SK-N-SH (cell line): ENCODE measurements around the gene ACTR2. TPM values are rescaled to one million over a fixed set of nuclear protein-coding genes. Genes with fewer than 3 reads are reported as not detected.

Source experiments
- CTCF ChIA-PET: fragments of 300-600, 350-600 bp; formaldehyde crosslinking; extraction: SDS; loops from one replicate; lab custom pipeline; 2021; lab: Yijun Ruan, JAX
- POLR2A ChIA-PET: fragments of 350-600 bp; sonication (Branson Sonifier 250); formaldehyde crosslinking; extraction: SDS; loops from one replicate; lab custom pipeline; 2020; ENCODE audit warnings: antibody characterized with exemption, inconsistent platforms; lab: Yijun Ruan, JAX
- DNase-seq: peaks from one replicate; pipeline ENCODE4 v3.0.0; 2012
- H2AFZ ChIP-seq: fragments of 200-600 bp; sonication (generic); 2 replicates; pipeline ENCODE4 v1.8.1; 2016; ENCODE audit warnings: antibody characterized with exemption, mild to moderate bottlenecking, low read depth
- H3F3A ChIP-seq: fragments of 200-600 bp; sonication (generic); replicated peaks from 2 replicates; pipeline ENCODE3; 2016; ENCODE audit warnings: antibody characterized with exemption, mild to moderate bottlenecking; ENCODE audit not compliant: insufficient read depth
- H3K27ac ChIP-seq, 2 experiments: fragments of 200-500 bp in 1 of 2; fragments of 200-600 bp in 1 of 2; sonication (Bioruptor generic) in 1 of 2; sonication (generic), shearing (Covaris generic) in 1 of 2; 2 replicates each; pipeline versions ENCODE4 v1.5.1 to v1.6.1; 2014 to 2016; ENCODE audit warnings: low read depth in 2 of 2, inconsistent platforms in 1 of 2, low read length in 1 of 2, mild to moderate bottlenecking in 1 of 2, mixed read lengths in 1 of 2
- H3K27me3 ChIP-seq: fragments of 200-600 bp; sonication (generic), shearing (Covaris generic); 2 replicates; pipeline ENCODE4 v1.6.1; 2016; ENCODE audit warnings: mixed run types; ENCODE audit not compliant: insufficient read depth
- H3K36me3 ChIP-seq, 2 experiments: fragments of 200-500 bp in 1 of 2; fragments of 200-600 bp in 1 of 2; sonication (Bioruptor generic) in 1 of 2; sonication (generic) in 1 of 2; replicated peaks in 1 of 2; 2 replicates each; pipeline versions ENCODE3 to v1.5.1; 2014 to 2016; ENCODE audit warnings: low read length in 1 of 2, mild to moderate bottlenecking in 1 of 2; ENCODE audit not compliant: insufficient read depth in 2 of 2, control insufficient read depth in 1 of 2
- H3K4me1 ChIP-seq, 2 experiments: fragments of 200-500 bp in 1 of 2; fragments of 200-600 bp in 1 of 2; sonication (Bioruptor generic) in 1 of 2; sonication (generic), shearing (Covaris generic) in 1 of 2; 2 replicates each; pipeline versions ENCODE4 v1.5.1 to v1.6.1; 2014 to 2016; ENCODE audit warnings: low read depth in 1 of 2, low read length in 1 of 2, mixed run types in 1 of 2; ENCODE audit not compliant: insufficient read depth in 2 of 2, control insufficient read depth in 1 of 2
- H3K4me2 ChIP-seq: fragments of 200-600 bp; sonication (generic), shearing (Covaris generic); 2 replicates; pipeline ENCODE4 v1.6.1; 2017; ENCODE audit warnings: mixed run types
- H3K4me3 ChIP-seq, 2 experiments: fragments of 200-500 bp in 1 of 2; fragments of 200-600 bp in 1 of 2; sonication (Bioruptor generic) in 1 of 2; sonication (generic), shearing (Covaris generic) in 1 of 2; 2 replicates each; pipeline versions ENCODE4 v1.5.1 to v1.8.1; 2014 to 2016; ENCODE audit warnings: low read depth in 2 of 2, inconsistent platforms in 1 of 2, low read length in 1 of 2, mild to moderate bottlenecking in 1 of 2, mixed read lengths in 1 of 2, moderate library complexity in 1 of 2
- H3K79me2 ChIP-seq: fragments of 200-600 bp; sonication (generic); 2 replicates; pipeline ENCODE4 v1.8.1; 2017; ENCODE audit warnings: mild to moderate bottlenecking; ENCODE audit not compliant: insufficient read depth
- H3K9ac ChIP-seq: fragments of 200-600 bp; sonication (generic); 2 replicates; pipeline ENCODE4 v1.6.1; 2017; ENCODE audit warnings: mixed run types
- H3K9me2 ChIP-seq: fragments of 200-600 bp; sonication (generic); 2 replicates; pipeline ENCODE4 v1.6.1; 2017; ENCODE audit warnings: mixed run types
- H3K9me3 ChIP-seq: fragments of 200-600 bp; sonication (generic); 2 replicates; pipeline ENCODE4 v1.6.1; 2017; ENCODE audit warnings: mixed run types, mild to moderate bottlenecking, moderate library complexity
- H4K20me1 ChIP-seq: fragments of 200-600 bp; sonication (generic); 2 replicates; pipeline ENCODE4 v1.6.1; 2017; ENCODE audit warnings: mild to moderate bottlenecking, mixed run types; ENCODE audit not compliant: insufficient read depth
- ELF1 ChIP-seq: IDR thresholded peaks from 2 replicates; pipeline ENCODE4 v1.4.0; 2012
- RCOR1 ChIP-seq: fragments of 150-350 bp; IDR thresholded peaks from 2 replicates; pipeline ENCODE4 v1.6.1; 2017; ENCODE audit warnings: antibody characterized with exemption, low read length
- WGBS: methylation state at CpG from one replicate; pipeline ENCODE4 v1.1.6; 2017; ENCODE audit warnings: low lambda C conversion rate; 5-methylcytosine and 5-hydroxymethylcytosine counted together
- polyA plus RNA-seq, 3 experiments: library from polyadenylated mRNA; depleted of rRNA; stranded (reverse); fragments of >200 nt; gene quantifications; 2 replicates each; pipeline ENCODE4 v1.2.3, GENCODE V29; 2012
- TF ChIP-seq, protein P1 (sequence below): fragments of 200-600 bp; sonication (generic); IDR thresholded peaks from 2 replicates; pipeline ENCODE4 v1.6.1; 2017; ENCODE audit warnings: antibody characterized with exemption, mild to moderate bottlenecking, moderate library complexity
- TF ChIP-seq, protein P2 (sequence below): IDR thresholded peaks from 2 replicates; pipeline ENCODE4 v1.6.1; 2012; ENCODE audit warnings: mild to moderate bottlenecking, low read depth, low read length, moderate library complexity

Gene ACTR2
- polyA plus RNA-seq, 1 of the 3 experiments (the other 2 are of a cell fraction): 53.0 TPM

DNA sequence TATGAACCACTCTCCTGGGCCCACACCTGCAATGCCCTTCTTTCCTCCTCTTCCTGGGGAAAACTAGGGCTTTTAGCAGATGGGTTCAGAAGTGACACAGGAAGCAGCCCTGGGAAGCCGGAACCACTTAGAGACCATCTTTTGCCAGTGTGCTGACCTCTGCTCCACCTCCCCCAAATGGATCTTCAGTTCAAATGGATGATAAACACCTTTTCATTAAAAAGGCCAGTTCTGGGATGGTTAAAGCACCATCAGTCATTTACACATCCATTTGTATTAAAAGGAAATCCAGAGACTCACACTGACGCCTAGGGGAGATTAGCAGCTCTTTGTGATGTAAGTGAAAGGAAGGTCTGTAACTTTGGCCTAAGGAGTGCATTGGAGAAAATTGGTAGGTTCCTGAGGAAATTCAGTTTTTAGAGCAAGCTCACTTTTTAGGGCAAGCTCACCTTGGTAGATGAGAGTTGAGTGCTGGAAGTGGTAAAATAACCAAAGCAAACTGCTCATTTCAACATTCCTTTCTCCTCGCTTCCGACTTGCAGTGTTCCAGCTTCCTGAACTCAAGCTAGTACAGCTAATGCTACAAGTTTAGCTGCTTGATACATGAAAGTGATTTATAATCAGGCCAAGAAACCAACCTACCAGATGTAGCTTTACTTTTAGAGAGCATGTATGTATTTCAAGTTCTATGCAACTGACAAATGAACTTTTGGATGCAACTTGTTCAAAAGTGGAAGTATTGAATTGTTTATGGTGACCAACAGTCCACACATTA is 47.7 kb downstream of the ACTR2 start:
- no peak for TF ChIP-seq RCOR1
- TF ChIP-seq, protein P1, sequence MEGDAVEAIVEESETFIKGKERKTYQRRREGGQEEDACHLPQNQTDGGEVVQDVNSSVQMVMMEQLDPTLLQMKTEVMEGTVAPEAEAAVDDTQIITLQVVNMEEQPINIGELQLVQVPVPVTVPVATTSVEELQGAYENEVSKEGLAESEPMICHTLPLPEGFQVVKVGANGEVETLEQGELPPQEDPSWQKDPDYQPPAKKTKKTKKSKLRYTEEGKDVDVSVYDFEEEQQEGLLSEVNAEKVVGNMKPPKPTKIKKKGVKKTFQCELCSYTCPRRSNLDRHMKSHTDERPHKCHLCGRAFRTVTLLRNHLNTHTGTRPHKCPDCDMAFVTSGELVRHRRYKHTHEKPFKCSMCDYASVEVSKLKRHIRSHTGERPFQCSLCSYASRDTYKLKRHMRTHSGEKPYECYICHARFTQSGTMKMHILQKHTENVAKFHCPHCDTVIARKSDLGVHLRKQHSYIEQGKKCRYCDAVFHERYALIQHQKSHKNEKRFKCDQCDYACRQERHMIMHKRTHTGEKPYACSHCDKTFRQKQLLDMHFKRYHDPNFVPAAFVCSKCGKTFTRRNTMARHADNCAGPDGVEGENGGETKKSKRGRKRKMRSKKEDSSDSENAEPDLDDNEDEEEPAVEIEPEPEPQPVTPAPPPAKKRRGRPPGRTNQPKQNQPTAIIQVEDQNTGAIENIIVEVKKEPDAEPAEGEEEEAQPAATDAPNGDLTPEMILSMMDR: no peak
- H3K9me3 ChIP-seq: no peaks in the 10 kb centered on the region
- H3K36me3 ChIP-seq: peaks cover 28 to 41% of the 10 kb centered on the region in 2 experiments
- no peaks in the 10 kb centered on the region for H3K9me2 ChIP-seq
- no peak overlapping the region for H3K9ac ChIP-seq
- H3K27ac ChIP-seq: no peak overlapping the region
- POLR2A ChIA-PET: no interaction called here
- CTCF ChIA-PET: interaction anchor here (1.0 to 4.3 kb wide), 4 partner anchors 10 to 298 kb away, joined by 3 to 21 read pairs (median 4); no protein-coding TSS in a partner anchor
- H3K27me3 ChIP-seq: no peaks in the 10 kb centered on the region
- H3K4me1 ChIP-seq: peaks cover 0 to 24% of the 10 kb centered on the region in 2 experiments; a peak in 1 of 4 replicates
- peaks cover 25% of the 10 kb centered on the region for H3F3A ChIP-seq
- no peaks in the 10 kb centered on the region for H4K20me1 ChIP-seq
- no peak overlapping the region for H2AFZ ChIP-seq
- H3K4me3 ChIP-seq: no peak overlapping the region
- H3K79me2 ChIP-seq: peaks cover 6% of the 10 kb centered on the region; the same call in 1 of the 2 replicates
- no peak overlapping the region for H3K4me2 ChIP-seq
- 87% methylated on average over 4 of the region's 4 CpGs for WGBS
- DNase-seq: no peak

DNA sequence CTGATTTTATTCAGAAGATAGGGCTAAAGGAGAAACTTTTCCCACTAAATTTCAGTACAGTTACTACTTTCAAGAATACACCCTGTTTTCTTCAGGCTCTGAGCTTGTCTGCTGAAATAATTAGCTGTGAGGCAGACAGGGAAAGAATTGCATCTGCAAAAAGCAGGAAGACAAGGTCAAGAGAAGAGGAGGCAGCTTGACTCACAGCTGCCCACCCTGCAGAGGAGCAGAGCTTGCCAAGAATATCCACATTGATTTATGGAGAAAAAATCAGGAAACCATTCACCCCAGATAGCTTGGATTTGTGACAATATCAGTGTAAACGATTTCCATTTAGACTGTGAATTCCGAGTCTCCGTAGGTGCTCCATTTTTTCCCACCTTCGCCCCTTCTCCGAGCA is 49.0 kb downstream of the ACTR2 start:
- TF ChIP-seq, protein P2, sequence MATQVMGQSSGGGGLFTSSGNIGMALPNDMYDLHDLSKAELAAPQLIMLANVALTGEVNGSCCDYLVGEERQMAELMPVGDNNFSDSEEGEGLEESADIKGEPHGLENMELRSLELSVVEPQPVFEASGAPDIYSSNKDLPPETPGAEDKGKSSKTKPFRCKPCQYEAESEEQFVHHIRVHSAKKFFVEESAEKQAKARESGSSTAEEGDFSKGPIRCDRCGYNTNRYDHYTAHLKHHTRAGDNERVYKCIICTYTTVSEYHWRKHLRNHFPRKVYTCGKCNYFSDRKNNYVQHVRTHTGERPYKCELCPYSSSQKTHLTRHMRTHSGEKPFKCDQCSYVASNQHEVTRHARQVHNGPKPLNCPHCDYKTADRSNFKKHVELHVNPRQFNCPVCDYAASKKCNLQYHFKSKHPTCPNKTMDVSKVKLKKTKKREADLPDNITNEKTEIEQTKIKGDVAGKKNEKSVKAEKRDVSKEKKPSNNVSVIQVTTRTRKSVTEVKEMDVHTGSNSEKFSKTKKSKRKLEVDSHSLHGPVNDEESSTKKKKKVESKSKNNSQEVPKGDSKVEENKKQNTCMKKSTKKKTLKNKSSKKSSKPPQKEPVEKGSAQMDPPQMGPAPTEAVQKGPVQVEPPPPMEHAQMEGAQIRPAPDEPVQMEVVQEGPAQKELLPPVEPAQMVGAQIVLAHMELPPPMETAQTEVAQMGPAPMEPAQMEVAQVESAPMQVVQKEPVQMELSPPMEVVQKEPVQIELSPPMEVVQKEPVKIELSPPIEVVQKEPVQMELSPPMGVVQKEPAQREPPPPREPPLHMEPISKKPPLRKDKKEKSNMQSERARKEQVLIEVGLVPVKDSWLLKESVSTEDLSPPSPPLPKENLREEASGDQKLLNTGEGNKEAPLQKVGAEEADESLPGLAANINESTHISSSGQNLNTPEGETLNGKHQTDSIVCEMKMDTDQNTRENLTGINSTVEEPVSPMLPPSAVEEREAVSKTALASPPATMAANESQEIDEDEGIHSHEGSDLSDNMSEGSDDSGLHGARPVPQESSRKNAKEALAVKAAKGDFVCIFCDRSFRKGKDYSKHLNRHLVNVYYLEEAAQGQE: no peak
- TF ChIP-seq ELF1: no peak
- peaks cover 19 to 28% of the 10 kb centered on the region in 2 experiments for H3K36me3 ChIP-seq
- no peaks in the 10 kb centered on the region for H3K27me3 ChIP-seq
- no peak for DNase-seq
- no peak overlapping the region for H2AFZ ChIP-seq
- peak overlapping the region in 1 of 2 experiments; percentile 7; a peak in 1 of 4 replicates for H3K27ac ChIP-seq
- POLR2A ChIA-PET: no interaction called here
- H3K4me1 ChIP-seq: peaks cover 0 to 24% of the 10 kb centered on the region in 2 experiments; a peak in 1 of 4 replicates
- H3F3A ChIP-seq: peaks cover 25% of the 10 kb centered on the region
- H3K4me2 ChIP-seq: no peak overlapping the region
- H4K20me1 ChIP-seq: no peaks in the 10 kb centered on the region
- CTCF ChIA-PET: interaction anchor here (0.6 to 4.3 kb wide), 7 partner anchors 9 to 1304 kb away, joined by 3 to 21 read pairs (median 3); no protein-coding TSS in a partner anchor
- H3K9me2 ChIP-seq: no peaks in the 10 kb centered on the region
- H3K79me2 ChIP-seq: 0 out of 2 replicates have a peak, but pooled peaks cover 4% of the 10 kb centered on the region
- no peak overlapping the region for H3K4me3 ChIP-seq
- H3K9ac ChIP-seq: no peak overlapping the region
- WGBS: 84% methylated on average over 5 of the region's 5 CpGs
- H3K9me3 ChIP-seq: no peaks in the 10 kb centered on the region
